ENCODE results near the gene OAS1.

The OAS1 gene

GRCh38 chr12:112906712-112907414, at the start of gene OAS1:
Gene OAS1, plus strand, starts transcription at chr12:112906962. Its CDS starts 78 bp downstream, at chr12:112907040.
- peak within 1 kb of the TSS; percentile 93 for H3K4me3 ChIP-seq (ENCODE audit: low read depth, low read length)
- H3K27ac ChIP-seq (ENCODE audit: low read depth, low read length): peak within 1 kb of the TSS; percentile 82
- peaks cover 41% of the 10 kb centered on the region for H3K36me3 ChIP-seq (ENCODE audit: insufficient read depth, low read length)
- H3K79me2 ChIP-seq (ENCODE audit: control insufficient read depth, insufficient read depth, low read length, unreplicated experiment): peaks cover 50% of the 10 kb centered on the region
- H2AFZ ChIP-seq (ENCODE audit: low read length, unreplicated experiment): no peak within 1 kb of the TSS
- H3K27me3 ChIP-seq (ENCODE audit: insufficient read depth, low read length): no peaks in the 10 kb centered on the region
- peaks cover 56% of the 10 kb centered on the region for H3K4me1 ChIP-seq (ENCODE audit: control insufficient read depth, insufficient read depth, low read length, unreplicated experiment)

GRCh38 chr12:112859291-112859690, 47.5 kb upstream of the OAS1 start:
- no peak overlapping the region for H3K4me3 ChIP-seq (ENCODE audit: low read depth, low read length)
- no peaks in the 10 kb centered on the region for H3K36me3 ChIP-seq (ENCODE audit: insufficient read depth, low read length)

GRCh38 chr12:112860181-112860580, 46.6 kb upstream of the OAS1 start:
- no peaks in the 10 kb centered on the region for H3K79me2 ChIP-seq (ENCODE audit: control insufficient read depth, insufficient read depth, low read length, unreplicated experiment)
- H3K36me3 ChIP-seq (ENCODE audit: insufficient read depth, low read length): no peaks in the 10 kb centered on the region
- H3K4me1 ChIP-seq (ENCODE audit: control insufficient read depth, insufficient read depth, low read length, unreplicated experiment): peaks cover 8% of the 10 kb centered on the region
- H3K4me3 ChIP-seq (ENCODE audit: low read depth, low read length): no peak overlapping the region
- H3K27ac ChIP-seq (ENCODE audit: low read depth, low read length): no peak overlapping the region
- peaks cover 76% of the 10 kb centered on the region for H3K27me3 ChIP-seq (ENCODE audit: insufficient read depth, low read length)
- H2AFZ ChIP-seq (ENCODE audit: low read length, unreplicated experiment): no peak overlapping the region

More at GRCh38 chr12:112859291-112859690, 47.5 kb upstream of the OAS1 start:
- peaks cover 8% of the 10 kb centered on the region for H3K4me1 ChIP-seq (ENCODE audit: control insufficient read depth, insufficient read depth, low read length, unreplicated experiment)
- no peak overlapping the region for H2AFZ ChIP-seq (ENCODE audit: low read length, unreplicated experiment)
- no peaks in the 10 kb centered on the region for H3K79me2 ChIP-seq (ENCODE audit: control insufficient read depth, insufficient read depth, low read length, unreplicated experiment)
- H3K27ac ChIP-seq (ENCODE audit: low read depth, low read length): no peak overlapping the region
- peaks cover 72% of the 10 kb centered on the region for H3K27me3 ChIP-seq (ENCODE audit: insufficient read depth, low read length)

- no peak overlapping the region for H2AFZ ChIP-seq (ENCODE audit: low read length, unreplicated experiment)
- no peaks in the 10 kb centered on the region for H3K79me2 ChIP-seq (ENCODE audit: control insufficient read depth, insufficient read depth, low read length, unreplicated experiment)
- H3K36me3 ChIP-seq (ENCODE audit: insufficient read depth, low read length): no peaks in the 10 kb centered on the region
- H3K27ac ChIP-seq (ENCODE audit: low read depth, low read length): no peak overlapping the region
- H3K4me3 ChIP-seq (ENCODE audit: low read depth, low read length): no peak overlapping the region
- H3K4me1 ChIP-seq (ENCODE audit: control insufficient read depth, insufficient read depth, low read length, unreplicated experiment): peaks cover 8% of the 10 kb centered on the region
- peaks cover 81% of the 10 kb centered on the region for H3K27me3 ChIP-seq (ENCODE audit: insufficient read depth, low read length)
Measured at GRCh38 chr12:112861284-112861683, 45.5 kb upstream of the OAS1 start.

GRCh38 chr12:112862636-112863290, 44.0 kb upstream of the OAS1 start:
- no peak overlapping the region for H3K4me3 ChIP-seq (ENCODE audit: low read depth, low read length)
- no peaks in the 10 kb centered on the region for H3K4me1 ChIP-seq (ENCODE audit: control insufficient read depth, insufficient read depth, low read length, unreplicated experiment)
- no peaks in the 10 kb centered on the region for H3K36me3 ChIP-seq (ENCODE audit: insufficient read depth, low read length)
- H2AFZ ChIP-seq (ENCODE audit: low read length, unreplicated experiment): no peak overlapping the region
- H3K79me2 ChIP-seq (ENCODE audit: control insufficient read depth, insufficient read depth, low read length, unreplicated experiment): no peaks in the 10 kb centered on the region
- H3K27ac ChIP-seq (ENCODE audit: low read depth, low read length): no peak overlapping the region
- peaks cover 86% of the 10 kb centered on the region for H3K27me3 ChIP-seq (ENCODE audit: insufficient read depth, low read length)

GRCh38 chr12:112868459-112869041, 38.2 kb upstream of the OAS1 start:
- Histone ChIP-seq H3K27ac (ENCODE audit: low read depth, low read length) (no peak overlapping the region), H3K4me3 (ENCODE audit: low read depth, low read length) (no peak overlapping the region), H3K79me2 (ENCODE audit: control insufficient read depth, insufficient read depth, low read length, unreplicated experiment) (no peaks in the 10 kb centered on the region), H3K4me1 (ENCODE audit: control insufficient read depth, insufficient read depth, low read length, unreplicated experiment) (no peaks in the 10 kb centered on the region), H3K36me3 (ENCODE audit: insufficient read depth, low read length) (no peaks in the 10 kb centered on the region), H2AFZ (ENCODE audit: low read length, unreplicated experiment) (no peak overlapping the region), H3K27me3 (ENCODE audit: insufficient read depth, low read length) (peaks cover 91% of the 10 kb centered on the region)

- Histone ChIP-seq H2AFZ (ENCODE audit: low read length, unreplicated experiment) (no peak overlapping the region), H3K36me3 (ENCODE audit: insufficient read depth, low read length) (no peaks in the 10 kb centered on the region), H3K4me1 (ENCODE audit: control insufficient read depth, insufficient read depth, low read length, unreplicated experiment) (no peaks in the 10 kb centered on the region), H3K4me3 (ENCODE audit: low read depth, low read length) (no peak overlapping the region), H3K79me2 (ENCODE audit: control insufficient read depth, insufficient read depth, low read length, unreplicated experiment) (no peaks in the 10 kb centered on the region), H3K27ac (ENCODE audit: low read depth, low read length) (no peak overlapping the region), H3K27me3 (ENCODE audit: insufficient read depth, low read length) (peaks cover 93% of the 10 kb centered on the region)
Measured at GRCh38 chr12:112869091-112869490, 37.7 kb upstream of the OAS1 start.

GRCh38 chr12:112869778-112870177, 37.0 kb upstream of the OAS1 start:
- no peaks in the 10 kb centered on the region for H3K4me1 ChIP-seq (ENCODE audit: control insufficient read depth, insufficient read depth, low read length, unreplicated experiment)
- no peak overlapping the region for H3K27ac ChIP-seq (ENCODE audit: low read depth, low read length)
- peaks cover 95% of the 10 kb centered on the region for H3K27me3 ChIP-seq (ENCODE audit: insufficient read depth, low read length)
- no peak overlapping the region for H3K4me3 ChIP-seq (ENCODE audit: low read depth, low read length)
- no peaks in the 10 kb centered on the region for H3K36me3 ChIP-seq (ENCODE audit: insufficient read depth, low read length)
- H3K79me2 ChIP-seq (ENCODE audit: control insufficient read depth, insufficient read depth, low read length, unreplicated experiment): no peaks in the 10 kb centered on the region
- H2AFZ ChIP-seq (ENCODE audit: low read length, unreplicated experiment): no peak overlapping the region

GRCh38 chr12:112870267-112870980, 36.3 kb upstream of the OAS1 start:
- Histone ChIP-seq H3K27me3 (ENCODE audit: insufficient read depth, low read length) (peaks cover 95% of the 10 kb centered on the region), H3K27ac (ENCODE audit: low read depth, low read length) (no peak overlapping the region)

GRCh38 chr12:112875608-112876007, 31.2 kb upstream of the OAS1 start:
- Histone ChIP-seq H3K4me3 (ENCODE audit: low read depth, low read length) (no peak overlapping the region), H3K27ac (ENCODE audit: low read depth, low read length) (no peak overlapping the region), H3K4me1 (ENCODE audit: control insufficient read depth, insufficient read depth, low read length, unreplicated experiment) (no peaks in the 10 kb centered on the region), H2AFZ (ENCODE audit: low read length, unreplicated experiment) (no peak overlapping the region), H3K36me3 (ENCODE audit: insufficient read depth, low read length) (no peaks in the 10 kb centered on the region), H3K79me2 (ENCODE audit: control insufficient read depth, insufficient read depth, low read length, unreplicated experiment) (no peaks in the 10 kb centered on the region), H3K27me3 (ENCODE audit: insufficient read depth, low read length) (peaks cover 95% of the 10 kb centered on the region)

More at GRCh38 chr12:112870267-112870980, 36.3 kb upstream of the OAS1 start:
- Histone ChIP-seq H3K36me3 (ENCODE audit: insufficient read depth, low read length) (no peaks in the 10 kb centered on the region), H3K4me3 (ENCODE audit: low read depth, low read length) (no peak overlapping the region), H3K79me2 (ENCODE audit: control insufficient read depth, insufficient read depth, low read length, unreplicated experiment) (no peaks in the 10 kb centered on the region), H3K4me1 (ENCODE audit: control insufficient read depth, insufficient read depth, low read length, unreplicated experiment) (no peaks in the 10 kb centered on the region), H2AFZ (ENCODE audit: low read length, unreplicated experiment) (no peak overlapping the region)
